ENCODE data around the gene PDE1C. TPM values are rescaled to one million over a fixed set of nuclear protein-coding genes. Genes with fewer than 3 reads are reported as not detected.

The PDE1C gene
- total RNA-seq, 1 experiment from 2014 or later = 32.4 TPM

- DNase-seq = no peak
- peaks cover 15% of the 10 kb centered on the region; the same call in 1 of the 2 replicates for H3K36me3 ChIP-seq
- H3K9me3 ChIP-seq = peaks cover 4% of the 10 kb centered on the region
These were observed 116.8 kb downstream of the PDE1C start for GRCh38 chr7:31953432-31953831.

DNA sequence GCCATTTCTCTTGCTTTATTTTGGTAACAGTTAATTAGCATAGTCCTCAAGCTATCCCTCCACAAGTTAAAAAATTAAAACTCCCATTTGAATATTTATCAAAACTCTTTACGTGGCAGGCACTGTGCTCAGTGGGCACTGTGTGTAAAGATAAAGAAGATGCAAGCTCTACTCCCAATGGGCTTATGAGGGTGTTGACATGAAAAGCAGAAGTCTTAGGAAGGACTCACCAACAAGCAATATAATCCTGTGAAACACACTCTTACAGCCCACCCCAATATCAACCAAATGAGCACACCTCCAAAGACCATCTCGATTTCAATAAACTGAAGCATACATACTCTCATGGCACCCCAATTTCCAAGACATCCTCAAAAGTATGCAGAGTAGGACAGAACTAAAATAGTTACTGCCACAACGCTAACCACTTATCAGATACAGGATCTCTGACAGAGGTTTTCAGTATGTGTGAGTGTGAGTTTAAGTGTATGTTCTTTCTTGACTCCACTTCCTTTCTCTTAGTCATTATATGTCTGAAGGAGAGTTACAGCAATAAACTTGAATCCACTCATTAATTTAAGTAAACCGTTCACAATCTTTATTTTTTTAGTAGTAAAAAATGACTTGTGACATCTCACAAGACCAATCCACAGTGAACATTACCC lies 120.0 kb downstream of the PDE1C start:
- Histone ChIP-seq H3K4me3 (no peak overlapping the region), H3K36me3 (peaks cover 25% of the 10 kb centered on the region), H3K27me3 (no peaks in the 10 kb centered on the region), H3K9me3 (peaks cover 14% of the 10 kb centered on the region)
- no peak for DNase-seq

More at GRCh38 chr7:31953432-31953831, 116.8 kb downstream of the PDE1C start:
- H3K27me3 ChIP-seq = no peaks in the 10 kb centered on the region
- H3K4me3 ChIP-seq = no peak overlapping the region

GRCh38 chr7:31948029-31948428 lies 122.2 kb downstream of the PDE1C start:
- Histone ChIP-seq H3K9me3 (peaks cover 16% of the 10 kb centered on the region), H3K4me3 (no peak overlapping the region), H3K27me3 (no peaks in the 10 kb centered on the region), H3K36me3 (peaks cover 24% of the 10 kb centered on the region)
- DNase-seq = no peak

DNA sequence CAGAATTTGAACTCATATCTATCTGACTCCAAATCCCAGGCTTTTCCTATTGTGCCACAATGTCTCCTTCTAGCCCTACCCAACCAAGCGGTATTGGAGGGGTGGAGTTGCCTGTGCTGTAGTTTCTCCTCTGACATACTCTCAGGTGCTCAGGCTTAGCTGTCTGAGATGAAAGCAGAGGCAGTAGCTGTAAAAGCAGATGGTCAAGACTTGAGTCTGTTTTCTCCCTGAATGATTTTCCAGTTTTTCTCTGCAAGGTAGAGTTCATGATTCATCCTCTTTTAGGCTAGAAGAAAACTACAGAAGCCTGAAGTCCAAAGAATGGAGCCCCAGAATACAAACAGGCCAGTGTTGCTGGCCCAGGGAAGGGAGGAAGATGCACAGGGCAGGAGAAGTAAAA lies 130.0 kb downstream of the PDE1C start:
- Histone ChIP-seq H3K36me3 (peaks cover 2% of the 10 kb centered on the region), H3K4me3 (no peak overlapping the region), H3K9me3 (peaks cover 11% of the 10 kb centered on the region), H3K27me3 (no peaks in the 10 kb centered on the region)
- DNase-seq = no peak

GRCh38 chr7:31939076-31939475 lies 131.1 kb downstream of the PDE1C start:
- Histone ChIP-seq H3K27me3 (no peaks in the 10 kb centered on the region), H3K36me3 (peaks cover 3% of the 10 kb centered on the region), H3K4me3 (no peak overlapping the region), H3K9me3 (peaks cover 9% of the 10 kb centered on the region)
- DNase-seq = no peak

DNA sequence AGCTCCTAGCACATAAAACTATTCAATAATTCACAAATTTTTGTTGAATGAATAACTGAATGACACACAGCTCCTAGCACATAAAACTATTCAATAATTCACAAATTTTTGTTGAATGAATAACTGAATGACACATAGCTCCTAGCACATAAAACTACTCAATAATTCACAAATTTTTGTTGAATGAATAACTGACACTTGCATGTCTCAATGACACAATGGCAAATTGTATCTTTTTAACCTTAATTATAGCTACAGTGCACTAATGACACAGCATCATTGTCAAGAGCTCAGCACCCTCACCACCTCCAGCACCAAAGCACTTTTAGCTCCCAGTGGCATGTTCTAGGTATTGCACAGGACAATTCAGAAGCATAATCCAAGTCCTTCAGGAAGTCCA lies 131.6 kb downstream of the PDE1C start:
- H3K4me3 ChIP-seq = no peak overlapping the region

GRCh38 chr7:31937982-31938381 lies 132.2 kb downstream of the PDE1C start:
- H3K27me3 ChIP-seq = no peaks in the 10 kb centered on the region
- no peak overlapping the region for H3K4me3 ChIP-seq
- no peak for DNase-seq
- peaks cover 4% of the 10 kb centered on the region for H3K36me3 ChIP-seq
- peaks cover 9% of the 10 kb centered on the region for H3K9me3 ChIP-seq

More for the DNA sequence above, 131.6 kb downstream of the PDE1C start:
- H3K27me3 ChIP-seq = no peaks in the 10 kb centered on the region
- H3K9me3 ChIP-seq = peaks cover 9% of the 10 kb centered on the region
- DNase-seq = peak; percentile 38
- H3K36me3 ChIP-seq = peaks cover 4% of the 10 kb centered on the region

- Histone ChIP-seq H3K4me3 (no peak overlapping the region), H3K27me3 (no peaks in the 10 kb centered on the region), H3K36me3 (peaks cover 6% of the 10 kb centered on the region), H3K9me3 (peaks cover 17% of the 10 kb centered on the region)
- peak; percentile 46 for DNase-seq
These were observed 134.8 kb downstream of the PDE1C start for GRCh38 chr7:31935124-31936054.

DNA sequence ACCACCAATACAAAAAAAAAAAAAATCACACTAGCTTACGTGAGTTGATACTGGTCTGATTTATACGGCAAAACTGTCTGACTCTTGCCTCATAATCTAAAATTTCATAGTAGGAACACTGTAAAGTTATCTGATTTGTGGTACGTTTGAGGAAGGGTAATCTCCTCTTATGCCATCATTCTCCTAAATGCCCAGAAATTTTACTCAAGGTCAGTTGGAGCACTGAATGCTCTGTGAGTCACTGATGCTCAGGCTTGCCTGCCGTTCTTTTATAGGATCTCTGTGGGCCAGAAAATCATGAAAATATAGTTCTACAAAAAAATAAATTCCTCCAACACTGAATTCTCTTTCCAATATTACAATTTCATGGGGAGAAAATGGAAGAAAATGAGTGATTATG lies 135.7 kb downstream of the PDE1C start:
- peaks cover 6% of the 10 kb centered on the region for H3K36me3 ChIP-seq
- no peaks in the 10 kb centered on the region for H3K27me3 ChIP-seq
- peaks cover 18% of the 10 kb centered on the region for H3K9me3 ChIP-seq
- no peak for DNase-seq
- H3K4me3 ChIP-seq = no peak overlapping the region

- peaks cover 6% of the 10 kb centered on the region for H3K36me3 ChIP-seq
- no peak for DNase-seq
- peaks cover 22% of the 10 kb centered on the region for H3K9me3 ChIP-seq
- no peak overlapping the region for H3K4me3 ChIP-seq
- H3K27me3 ChIP-seq = no peaks in the 10 kb centered on the region
These were observed 136.7 kb downstream of the PDE1C start for GRCh38 chr7:31933481-31933880.

DNA sequence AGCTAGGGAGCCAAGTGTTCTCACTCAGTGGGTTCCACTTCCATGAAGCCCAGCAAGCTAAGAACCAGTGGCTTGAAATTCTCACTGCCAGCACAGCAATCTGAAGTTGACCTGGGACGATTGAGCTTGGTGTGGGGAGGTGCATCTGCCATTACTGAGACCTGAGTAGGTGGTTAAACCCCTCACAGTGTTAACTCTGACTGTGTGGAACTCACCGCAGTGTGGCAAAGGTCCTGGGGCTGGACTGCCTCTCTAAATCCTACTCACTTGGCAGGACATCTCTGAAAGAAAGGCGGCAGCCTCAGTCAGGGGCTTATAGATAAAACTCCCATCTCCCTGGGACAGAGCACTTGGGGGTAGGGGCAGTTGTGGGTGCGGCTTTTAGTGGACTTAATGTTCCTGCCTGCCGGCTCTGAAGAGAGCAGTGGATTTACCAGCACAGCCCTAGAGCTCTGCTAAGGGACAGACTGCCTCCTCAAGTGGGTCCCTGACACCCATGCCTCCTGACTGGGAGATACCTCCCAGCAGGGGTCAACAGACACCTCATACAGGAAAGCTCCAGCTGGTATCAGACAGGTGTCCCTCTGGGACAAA lies 143.1 kb downstream of the PDE1C start:
- H3K36me3 ChIP-seq = no peaks in the 10 kb centered on the region; the same call in 1 of the 2 replicates
- H3K9me3 ChIP-seq = peaks cover 10% of the 10 kb centered on the region
- no peak overlapping the region for H3K4me3 ChIP-seq
- H3K27me3 ChIP-seq = no peaks in the 10 kb centered on the region
- DNase-seq = no peak

DNA sequence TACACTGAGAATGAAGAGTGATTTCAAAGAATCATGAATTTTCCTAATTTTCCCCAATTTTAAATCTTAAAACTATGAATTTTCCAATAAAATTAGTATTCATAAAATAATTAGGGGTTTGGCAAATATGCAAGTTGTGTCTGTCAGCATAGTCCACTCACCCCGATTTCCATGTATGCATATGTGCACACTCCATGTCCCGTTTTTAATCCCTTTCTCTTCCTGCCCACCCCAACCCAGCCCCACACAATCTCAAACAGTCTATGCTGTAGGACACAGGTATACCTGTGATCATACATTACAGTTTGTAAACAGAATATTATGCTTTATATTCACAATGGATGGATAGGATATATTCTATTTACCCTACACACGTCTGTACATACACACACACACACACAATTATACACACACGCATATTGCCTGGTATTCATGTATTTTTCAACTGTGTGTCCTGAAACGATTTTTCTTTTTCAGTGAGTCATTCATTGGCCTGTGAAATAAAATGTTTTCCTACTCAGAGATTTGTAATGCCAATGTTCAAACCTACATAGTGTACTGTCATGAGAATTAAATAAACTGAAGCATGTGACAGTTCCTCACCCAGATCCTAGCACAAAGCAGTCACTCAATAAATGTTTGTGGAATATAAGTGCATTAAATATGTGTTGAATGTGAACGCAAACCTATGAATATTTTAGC lies 144.3 kb downstream of the PDE1C start:
- no peak for DNase-seq
- peaks cover 8% of the 10 kb centered on the region for H3K9me3 ChIP-seq
- H3K4me3 ChIP-seq = no peak overlapping the region
- H3K36me3 ChIP-seq = no peaks in the 10 kb centered on the region; the same call in 1 of the 2 replicates
- H3K27me3 ChIP-seq = no peaks in the 10 kb centered on the region

GRCh38 chr7:31924251-31924650 lies 146.0 kb downstream of the PDE1C start:
- H3K9me3 ChIP-seq = peaks cover 3% of the 10 kb centered on the region

DNA sequence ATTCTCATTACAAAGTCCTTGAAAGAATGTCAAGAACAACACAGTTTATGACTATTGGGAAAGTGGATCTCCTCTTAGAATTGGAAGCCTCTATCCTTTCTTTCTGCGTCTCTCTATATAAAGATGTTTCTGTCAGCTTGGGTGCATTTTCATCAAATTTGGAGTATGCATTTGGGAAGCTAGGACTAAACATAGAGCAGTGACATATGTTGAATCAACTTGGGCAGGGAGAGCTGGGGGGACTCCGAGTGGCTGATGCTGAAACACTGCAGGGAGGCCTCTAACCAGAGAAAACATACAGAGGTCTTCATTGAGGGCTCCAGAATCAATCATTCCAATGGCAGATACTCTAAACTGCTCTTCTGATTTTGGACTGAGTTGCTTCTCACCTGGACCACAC lies 147.4 kb downstream of the PDE1C start:
- no peak for DNase-seq
- H3K9me3 ChIP-seq = 0 out of 2 replicates have a peak, but pooled peaks cover 1% of the 10 kb centered on the region
- H3K27me3 ChIP-seq = no peaks in the 10 kb centered on the region
- no peak overlapping the region for H3K4me3 ChIP-seq
- no peaks in the 10 kb centered on the region; the same call in 1 of the 2 replicates for H3K36me3 ChIP-seq

More at GRCh38 chr7:31924251-31924650, 146.0 kb downstream of the PDE1C start:
- no peak for DNase-seq
- H3K27me3 ChIP-seq = no peaks in the 10 kb centered on the region
- H3K36me3 ChIP-seq = no peaks in the 10 kb centered on the region; the same call in 1 of the 2 replicates
- H3K4me3 ChIP-seq = no peak overlapping the region

DNA sequence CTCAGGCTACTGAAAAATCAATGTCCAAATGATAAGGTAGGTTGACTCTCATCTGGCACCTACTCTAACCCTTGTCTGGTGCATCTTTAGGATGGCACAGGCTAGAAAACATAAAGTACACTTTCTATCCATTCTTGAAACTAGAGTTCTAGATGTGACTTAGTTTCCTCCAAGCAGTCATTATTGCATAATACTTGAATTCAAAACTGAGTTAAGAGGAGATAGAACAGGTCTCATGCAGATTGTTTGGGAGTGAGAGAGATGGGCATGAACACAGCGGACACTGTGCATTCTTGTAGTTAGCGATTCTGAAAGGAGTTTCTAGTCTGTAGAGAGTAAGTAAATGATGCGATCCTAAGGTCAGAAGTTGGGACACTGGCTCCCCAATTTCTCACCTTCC lies 149.2 kb downstream of the PDE1C start:
- H3K4me3 ChIP-seq = no peak overlapping the region
- no peaks in the 10 kb centered on the region for H3K9me3 ChIP-seq
- H3K36me3 ChIP-seq = no peaks in the 10 kb centered on the region; the same call in 1 of the 2 replicates
- no peaks in the 10 kb centered on the region for H3K27me3 ChIP-seq
- no peak for DNase-seq

- H3K36me3 ChIP-seq = no peaks in the 10 kb centered on the region
- no peak for DNase-seq
- H3K27me3 ChIP-seq = no peaks in the 10 kb centered on the region
- H3K9me3 ChIP-seq = no peaks in the 10 kb centered on the region
- H3K4me3 ChIP-seq = no peak overlapping the region
These were observed 150.4 kb downstream of the PDE1C start for GRCh38 chr7:31919678-31920369.
